Fibroblast of skin of right biceps (primary cell): Measurements from ENCODE around the gene MEGF6.

Experiments
- DNase-seq: peaks from one replicate; pipeline ENCODE4 v3.0.0-alpha.2; 2013

MEGF6 gene

GRCh38 chr1:3645666-3646355 is 34.5 kb upstream of the MEGF6 start:
- no peak for DNase-seq

GRCh38 chr1:3645247-3645646 is 33.9 kb upstream of the MEGF6 start:
- no peak for DNase-seq

GRCh38 chr1:3644273-3644672 is 33.0 kb upstream of the MEGF6 start:
- no peak for DNase-seq

- DNase-seq, result no peak
These were observed 31.8 kb upstream of the MEGF6 start for GRCh38 chr1:3642919-3643675.

GRCh38 chr1:3641816-3642215 is 30.5 kb upstream of the MEGF6 start:
- no peak for DNase-seq

GRCh38 chr1:3641046-3641760 is 29.9 kb upstream of the MEGF6 start:
- no peak for DNase-seq

GRCh38 chr1:3640121-3640837 is 29.0 kb upstream of the MEGF6 start:
- DNase-seq, result no peak

- no peak for DNase-seq
These were observed 28.1 kb upstream of the MEGF6 start for GRCh38 chr1:3639397-3639911.

GRCh38 chr1:3638676-3639075 is 27.4 kb upstream of the MEGF6 start:
- no peak for DNase-seq

GRCh38 chr1:3638027-3638426 is 26.7 kb upstream of the MEGF6 start:
- DNase-seq, result no peak

GRCh38 chr1:3636531-3636930 is 25.2 kb upstream of the MEGF6 start:
- no peak for DNase-seq

- DNase-seq, result no peak
These were observed 24.8 kb upstream of the MEGF6 start for GRCh38 chr1:3636080-3636479.

GRCh38 chr1:3634059-3634800 is 22.9 kb upstream of the MEGF6 start:
- no peak for DNase-seq

GRCh38 chr1:3633344-3634058 is 22.2 kb upstream of the MEGF6 start:
- no peak for DNase-seq

- DNase-seq, result no peak
These were observed 21.5 kb upstream of the MEGF6 start for GRCh38 chr1:3632716-3633343.

GRCh38 chr1:3632298-3632697 is 21.0 kb upstream of the MEGF6 start:
- DNase-seq, result no peak

- DNase-seq, result no peak
These were observed 20.3 kb upstream of the MEGF6 start for GRCh38 chr1:3631320-3632260.

- DNase-seq, result no peak
These were observed 19.6 kb upstream of the MEGF6 start for GRCh38 chr1:3630914-3631313.

GRCh38 chr1:3630161-3630611 is 18.9 kb upstream of the MEGF6 start:
- DNase-seq, result no peak
